ENCODE results near the gene NPTX1. TPM values are rescaled to one million over a fixed set of nuclear protein-coding genes. Genes with fewer than 3 reads are reported as not detected.

The NPTX1 gene
- total RNA-seq, 4 donors from 2014 or later = not detected

- no peak for TF ChIP-seq CTCF (IDR thresholded peaks at IDR 0.05; ENCODE audit: low read depth)
Measured at GRCh38 chr17:80477647-80478478, 1.5 kb upstream of the NPTX1 start.

- TF ChIP-seq CTCF (IDR thresholded peaks at IDR 0.05; ENCODE audit: low read depth) = no peak
Measured at GRCh38 chr17:80476877-80477646, 655 bp upstream of the NPTX1 start.

- TF ChIP-seq CTCF (IDR thresholded peaks at IDR 0.05; ENCODE audit: low read depth) = no peak
Measured at GRCh38 chr17:80474961-80475909, 1.2 kb downstream of the NPTX1 start.

DNA sequence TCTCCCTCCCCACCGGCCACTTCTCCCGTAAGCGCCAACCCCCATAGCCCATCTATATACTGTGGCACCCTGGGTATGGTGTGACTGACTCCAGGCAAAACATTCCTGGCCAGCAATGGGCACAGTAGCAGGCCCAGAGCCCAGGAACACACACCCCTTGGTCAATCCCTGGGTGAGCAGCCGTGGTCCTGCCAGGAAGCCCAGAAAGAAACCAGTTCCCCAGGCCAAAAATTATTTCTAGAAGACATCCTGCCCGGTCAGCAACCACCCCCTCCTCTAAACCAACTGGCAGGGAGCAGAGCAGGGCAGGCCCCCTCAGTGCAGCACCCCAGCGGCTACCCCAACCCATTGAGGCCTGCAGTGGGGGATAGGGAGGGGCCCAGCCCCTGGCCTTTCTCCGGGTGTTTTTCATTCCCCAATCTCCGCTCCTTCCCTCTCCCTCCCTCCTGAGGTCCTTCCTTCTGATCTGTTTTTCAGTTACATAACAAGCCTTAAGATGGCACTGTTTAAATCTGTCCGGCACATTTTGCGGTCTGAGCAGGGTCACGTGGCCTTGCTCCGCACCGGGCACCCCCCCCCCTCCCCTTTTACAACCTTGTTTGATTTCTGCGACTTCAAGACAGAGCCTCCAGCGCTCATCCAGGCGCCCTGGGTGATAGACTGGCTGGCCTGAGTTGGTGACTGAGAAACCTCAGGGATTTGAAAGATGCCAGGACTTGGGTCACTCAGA is 2.0 kb downstream of the NPTX1 start:
- TF ChIP-seq CTCF (IDR thresholded peaks at IDR 0.05; ENCODE audit: low read depth) = no peak

- TF ChIP-seq CTCF (IDR thresholded peaks at IDR 0.05; ENCODE audit: low read depth) = no peak
Measured at GRCh38 chr17:80473701-80474100, 2.7 kb downstream of the NPTX1 start.

- TF ChIP-seq CTCF (IDR thresholded peaks at IDR 0.05; ENCODE audit: low read depth) = no peak
Measured at GRCh38 chr17:80472996-80473395, 3.4 kb downstream of the NPTX1 start.
